ENCODE data around the gene DDHD1.
"Not testable (repeated sequence)": the region's sequence is repeated elsewhere in the genome, so short reads cannot be mapped to it uniquely, and the experiment has no call there.

Gene DDHD1

DNA sequence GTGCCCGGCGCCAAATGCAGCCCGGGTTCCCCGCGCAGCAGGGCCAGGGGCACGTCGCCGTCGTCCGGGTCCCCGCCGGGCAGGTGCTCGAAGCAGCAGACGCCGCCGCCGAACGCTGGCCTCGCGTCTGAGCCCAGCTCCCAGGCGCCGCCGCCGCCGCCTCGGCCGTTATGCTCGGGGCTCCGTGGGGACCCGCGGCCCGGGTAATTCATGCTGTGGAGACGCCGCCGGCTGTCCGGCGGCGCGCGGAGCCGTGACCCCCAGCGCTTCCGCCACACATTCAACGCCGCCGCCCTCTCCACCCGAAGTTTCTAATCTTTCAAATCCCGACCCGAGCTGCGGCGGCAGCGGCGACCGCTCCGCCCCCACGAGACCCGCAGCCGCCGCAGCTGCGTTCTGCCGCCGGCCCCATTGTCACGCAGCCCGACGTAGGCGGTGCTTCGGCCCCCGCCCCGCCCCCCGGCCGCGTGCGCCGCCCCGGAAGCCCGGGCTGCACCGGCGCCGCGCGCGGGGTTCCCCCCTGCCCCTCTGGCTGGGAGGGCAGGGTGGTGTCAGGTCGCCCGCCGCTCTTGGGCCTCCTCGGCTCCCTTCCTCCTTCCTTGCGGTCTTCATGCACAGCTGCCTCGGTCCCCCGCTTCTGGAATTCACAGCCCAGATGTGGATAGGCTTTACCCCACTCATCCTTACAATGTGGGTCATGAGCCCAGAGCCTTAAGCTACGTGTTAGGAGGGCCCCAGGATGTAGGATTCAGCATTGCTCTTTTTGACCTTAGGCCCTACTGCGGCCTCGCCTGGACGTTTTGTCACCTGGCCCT lies at the start of gene DDHD1:
Gene DDHD1, minus strand, starts transcription at position 437 of the 815 bp plus-strand sequence. Its CDS starts 225 bp downstream, at position 212.
- DNase-seq (ENCODE audit: low read depth), result peak; percentile 22

DNA sequence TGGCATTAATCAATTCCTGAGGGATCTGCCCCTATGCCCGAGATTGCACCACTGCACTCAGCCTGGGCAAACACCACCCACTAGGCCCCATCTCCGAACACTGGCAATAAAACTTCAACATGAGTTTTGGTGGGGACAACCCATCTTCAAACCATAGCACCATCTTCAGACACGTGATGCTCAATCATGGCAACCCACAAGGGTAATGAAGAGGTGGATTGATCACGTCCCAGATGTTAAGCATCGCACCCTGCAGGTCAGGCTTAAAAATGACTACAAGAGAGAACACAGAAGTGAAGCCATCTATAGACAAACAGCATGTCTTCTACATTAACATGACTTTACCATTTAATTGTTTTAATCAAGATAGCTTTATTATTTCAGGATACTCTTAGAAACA lies 42.8 kb upstream of the DDHD1 start:
- no peak for DNase-seq (ENCODE audit: low read depth)

DNA sequence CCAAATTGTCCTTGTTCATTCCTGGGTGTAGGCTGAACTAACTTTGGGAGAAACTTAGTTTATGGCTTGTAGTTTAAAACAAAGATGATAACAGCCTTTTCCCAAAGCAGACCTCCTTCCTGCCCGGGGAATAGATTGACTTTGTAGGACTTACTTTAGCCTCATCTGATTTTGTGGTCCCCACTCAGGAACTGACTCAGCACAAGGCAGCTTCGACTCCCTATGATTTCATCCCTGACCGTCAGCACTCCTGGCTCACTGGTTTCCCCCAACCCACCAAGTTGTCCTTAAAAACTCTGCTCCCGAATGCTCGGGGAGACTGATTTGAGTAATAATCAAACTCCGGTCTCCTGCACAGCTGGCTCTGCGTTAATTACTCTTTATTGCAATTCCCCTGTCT lies 40.1 kb upstream of the DDHD1 start:
- DNase-seq (ENCODE audit: low read depth), result no peak

DNA sequence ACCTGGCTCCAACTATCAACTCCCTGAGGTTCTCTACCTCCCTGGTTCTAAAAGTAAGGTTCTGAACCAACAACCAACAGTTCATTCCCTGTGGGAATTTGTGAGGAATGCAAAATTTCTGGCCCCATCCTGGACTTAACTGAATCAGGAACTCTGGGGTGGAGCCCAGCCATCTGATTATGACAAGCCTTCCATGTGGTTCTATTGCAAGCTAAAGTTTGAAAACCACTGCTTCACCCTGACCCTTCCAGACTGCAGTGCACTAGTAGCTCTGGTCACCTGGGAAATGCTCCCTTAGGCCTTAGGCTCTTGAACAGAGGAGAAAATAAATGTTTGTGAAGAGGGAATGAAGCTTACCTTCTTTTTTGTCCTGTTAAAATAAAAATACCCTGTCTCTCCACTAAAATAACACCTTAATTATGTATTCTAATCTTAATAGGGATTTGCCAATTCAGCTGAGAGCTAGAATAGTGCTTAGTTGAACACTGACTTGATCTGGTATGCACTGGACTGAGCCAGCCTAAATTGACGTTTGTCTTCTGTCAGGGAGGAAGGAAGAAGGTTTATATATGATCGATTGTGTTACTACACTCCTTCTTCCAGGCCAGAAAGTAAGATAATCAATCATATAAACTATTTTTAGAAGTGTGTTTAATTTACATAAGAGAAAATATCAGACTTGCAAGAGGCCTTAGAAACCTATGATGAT lies 39.1 kb upstream of the DDHD1 start:
- no peak for DNase-seq (ENCODE audit: low read depth)

DNA sequence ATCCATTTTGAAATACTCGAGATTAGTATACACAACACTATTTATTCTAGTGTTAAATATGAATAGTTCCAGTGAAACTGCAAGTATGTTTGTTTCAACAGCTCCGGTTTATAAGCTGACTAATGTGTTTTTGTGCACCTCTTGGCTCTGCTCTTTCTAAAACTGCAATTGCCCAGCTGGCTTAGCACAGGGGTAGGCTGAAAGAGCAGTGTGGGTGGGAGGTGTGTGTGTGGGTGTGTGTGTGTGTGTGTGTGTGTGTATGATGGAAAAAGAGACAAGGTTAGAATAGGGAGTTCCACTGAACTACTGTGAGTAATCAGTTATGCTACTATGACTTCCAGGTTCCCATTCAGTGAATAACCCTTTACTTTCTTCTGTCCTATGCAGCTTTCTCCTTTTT lies 37.8 kb upstream of the DDHD1 start:
- DNase-seq (ENCODE audit: low read depth), result no peak

DNA sequence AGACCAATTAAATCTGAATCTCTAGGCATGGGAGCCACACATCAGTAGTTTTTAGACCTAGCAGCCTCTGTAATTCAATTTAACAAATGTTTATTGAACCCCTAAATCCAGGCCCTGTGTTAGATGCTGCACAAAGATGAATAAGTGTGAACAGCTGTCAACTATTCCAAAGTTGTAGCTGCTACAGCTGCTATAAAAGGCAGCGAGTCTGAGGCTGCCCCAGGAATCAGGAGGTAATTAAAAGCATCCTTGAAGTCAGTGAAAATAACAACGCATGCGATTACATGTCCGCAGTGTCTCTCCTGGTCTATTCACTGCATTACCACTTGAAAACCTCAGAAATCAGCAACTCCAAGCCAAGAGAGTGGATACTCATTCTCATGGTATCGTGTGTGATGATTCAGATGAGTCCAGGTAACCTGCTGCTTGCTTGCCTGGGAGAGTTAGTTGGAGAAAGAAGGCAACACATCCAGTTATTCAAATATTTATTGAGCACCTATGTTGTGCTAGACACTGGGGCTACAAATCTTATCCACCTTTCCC lies 34.9 kb upstream of the DDHD1 start:
- no peak for DNase-seq (ENCODE audit: low read depth)

DNA sequence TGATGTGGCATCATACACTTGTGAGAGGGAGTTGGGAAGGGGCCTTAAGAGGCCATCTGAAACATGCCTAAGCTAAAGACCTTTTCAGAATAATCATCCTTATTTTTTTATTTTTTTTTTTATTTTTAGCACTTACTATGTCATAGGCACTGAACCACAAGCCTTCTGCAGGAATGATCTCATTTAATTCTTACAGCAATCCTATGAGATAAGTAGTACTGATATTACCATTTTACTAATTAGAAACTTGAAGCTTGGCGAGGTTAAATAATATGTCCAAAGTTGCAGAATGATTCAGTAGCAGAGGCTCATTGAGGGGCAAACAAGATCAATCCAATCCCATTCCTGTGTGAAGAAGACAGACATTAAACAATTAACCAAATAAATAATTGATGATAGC lies 33.4 kb upstream of the DDHD1 start:
- no peak for DNase-seq (ENCODE audit: low read depth)

DNA sequence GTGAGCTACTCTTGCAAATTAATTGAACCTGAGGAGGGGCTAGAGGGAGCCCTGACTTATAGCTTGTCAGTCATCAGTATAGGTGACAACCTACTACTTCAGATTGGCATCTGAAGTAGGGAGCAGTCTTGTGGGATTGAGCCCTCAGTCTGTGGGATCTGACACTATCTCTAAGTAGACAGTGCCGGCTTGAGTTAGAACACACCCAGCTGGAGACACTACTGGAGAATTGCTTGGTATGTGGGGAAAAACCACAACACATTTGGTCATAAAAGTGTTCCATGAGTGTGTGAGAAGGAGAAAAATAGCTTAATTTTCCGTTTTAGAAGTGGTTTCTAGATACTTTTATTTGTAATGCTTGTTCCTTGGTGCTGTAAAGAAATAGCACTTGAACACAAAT lies 30.5 kb upstream of the DDHD1 start:
- no peak for DNase-seq (ENCODE audit: low read depth)

DNA sequence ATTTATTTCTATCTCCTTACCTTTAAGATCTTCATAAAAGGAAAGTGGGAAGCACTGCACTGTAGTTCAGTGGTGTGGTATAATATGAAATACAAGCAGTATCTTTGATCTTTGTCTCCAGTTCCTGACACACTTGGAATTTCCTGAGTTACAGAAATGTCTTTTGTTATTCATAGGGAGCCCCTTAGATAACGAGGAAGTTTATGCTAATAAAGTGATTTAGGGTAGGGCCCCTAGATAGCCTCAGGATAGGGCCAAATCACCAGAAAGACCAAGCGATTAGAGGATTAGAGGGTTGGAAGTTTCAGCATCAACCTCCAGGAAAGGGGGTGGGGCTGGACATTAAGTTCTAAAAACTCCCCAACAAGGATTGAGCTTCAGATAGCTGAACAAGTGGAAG lies 29.9 kb upstream of the DDHD1 start:
- DNase-seq (ENCODE audit: low read depth), result no peak

DNA sequence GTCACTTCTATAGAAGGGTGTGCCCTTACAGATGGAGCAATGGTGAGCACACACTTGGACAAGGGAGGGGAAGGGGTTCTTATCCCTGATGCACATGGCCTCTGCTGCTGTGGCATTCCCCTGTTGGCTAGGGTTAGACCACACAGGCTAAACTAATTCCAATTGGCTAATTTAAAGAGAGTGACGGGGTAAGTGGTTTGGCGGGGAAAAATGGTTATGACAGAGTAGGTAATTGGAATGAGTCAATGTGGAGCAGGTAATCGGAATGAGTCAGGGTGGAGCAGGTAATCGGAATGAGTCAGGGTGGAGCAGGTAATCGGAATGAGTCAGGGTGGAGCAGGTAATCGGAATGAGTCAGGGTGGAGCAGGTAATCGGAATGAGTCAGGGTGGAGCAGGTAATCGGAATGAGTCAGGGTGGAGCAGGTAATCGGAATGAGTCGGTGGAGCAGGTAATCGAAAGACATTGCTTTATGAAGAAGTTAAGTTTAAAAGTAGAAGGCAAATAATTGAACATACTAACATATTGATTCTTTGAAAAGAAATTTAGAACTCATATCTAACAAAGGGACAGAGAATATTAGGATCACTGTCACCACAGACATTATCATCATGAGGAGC lies 28.4 kb upstream of the DDHD1 start:
- not testable (repeated sequence) for DNase-seq (ENCODE audit: low read depth)

DNA sequence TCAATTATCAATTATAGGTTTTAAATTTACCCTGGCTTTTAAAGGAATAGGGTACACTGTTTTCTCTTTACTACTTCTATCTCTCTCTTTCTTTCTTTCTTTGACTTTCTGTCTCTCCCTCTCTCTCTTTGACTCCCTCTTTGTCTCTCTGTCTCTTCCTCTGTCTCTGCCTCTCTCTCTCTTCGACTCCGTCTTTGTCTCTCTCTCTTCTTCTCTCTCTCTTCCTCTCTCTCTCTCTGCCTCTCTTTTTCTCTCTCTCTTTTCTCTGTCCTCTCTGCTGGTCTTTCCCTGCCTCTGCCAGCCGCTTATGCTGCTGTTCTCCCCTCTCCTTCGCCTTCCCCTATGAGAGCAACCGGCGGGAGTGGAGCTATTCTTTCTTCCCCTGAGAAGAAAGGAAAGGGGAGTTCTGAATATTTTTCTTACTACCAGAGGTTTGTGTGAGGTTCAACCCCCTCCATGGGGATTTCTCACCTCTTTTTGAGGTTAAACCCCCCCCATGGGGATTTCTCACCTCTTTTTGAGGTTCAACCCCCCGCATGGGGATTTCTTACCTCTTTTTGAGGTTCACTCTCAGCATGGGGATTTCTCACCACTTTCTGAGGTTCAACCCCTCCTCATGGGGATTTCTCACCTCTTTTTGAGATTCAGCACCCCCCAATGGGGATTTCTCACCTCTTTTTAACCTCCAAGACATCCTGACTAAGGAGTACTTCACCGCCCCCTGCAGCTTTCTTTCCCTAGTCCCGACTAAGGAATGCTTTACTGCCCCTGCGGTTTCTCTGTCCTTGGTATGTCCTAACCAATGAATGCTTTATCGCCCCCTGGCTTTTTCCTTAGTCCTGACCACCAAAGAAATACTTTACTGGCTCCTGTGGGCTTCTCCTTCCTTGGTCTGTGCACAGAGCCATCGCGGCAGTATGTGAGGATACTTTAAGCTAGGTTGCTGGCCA lies 27.4 kb upstream of the DDHD1 start:
- no peak for DNase-seq (ENCODE audit: low read depth)

DNA sequence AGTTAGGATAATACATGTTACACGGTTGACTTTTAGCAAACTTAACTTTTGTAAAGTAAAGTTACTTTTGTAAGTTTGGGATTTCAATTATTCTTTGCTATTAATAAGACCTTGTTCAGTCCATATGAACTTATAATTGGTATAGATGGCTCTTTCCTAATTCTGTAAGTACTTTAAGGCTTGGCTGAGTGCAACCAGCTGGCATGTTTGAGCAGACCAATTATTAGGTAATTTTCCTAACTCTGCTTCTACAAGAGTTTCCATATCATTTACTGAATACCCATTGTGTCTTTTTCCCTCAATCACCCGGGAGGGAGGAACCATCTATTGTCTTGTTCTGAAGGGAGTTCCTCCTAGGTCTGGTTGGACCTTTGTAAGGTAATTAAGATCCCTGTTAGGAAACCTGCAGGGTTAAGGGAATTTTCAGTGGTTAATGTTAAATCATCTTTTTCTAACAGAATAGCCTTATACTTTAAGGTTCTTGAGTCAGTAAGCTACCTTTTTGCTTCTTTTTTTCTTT lies 26.4 kb upstream of the DDHD1 start:
- not testable (repeated sequence) for DNase-seq (ENCODE audit: low read depth)

DNA sequence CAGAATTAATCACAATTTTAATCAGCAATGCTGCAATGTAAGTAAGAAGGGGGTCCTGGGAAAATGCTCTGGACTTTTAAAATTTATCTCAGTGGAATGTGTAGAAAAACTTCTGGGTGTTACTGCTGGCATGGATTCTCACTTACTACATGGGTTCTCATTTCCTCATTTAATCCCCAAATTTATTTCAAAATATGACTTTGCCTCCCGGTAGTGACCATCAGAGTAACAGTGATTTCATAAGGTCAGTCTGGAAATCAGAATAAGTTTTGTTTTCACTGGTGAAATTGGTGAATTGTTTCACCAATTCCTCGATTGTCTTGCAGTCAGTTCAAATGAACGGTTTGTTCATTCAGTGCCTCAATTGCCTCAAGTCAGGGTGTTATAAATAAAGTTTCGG lies 22.3 kb upstream of the DDHD1 start:
- DNase-seq (ENCODE audit: low read depth), result no peak

DNA sequence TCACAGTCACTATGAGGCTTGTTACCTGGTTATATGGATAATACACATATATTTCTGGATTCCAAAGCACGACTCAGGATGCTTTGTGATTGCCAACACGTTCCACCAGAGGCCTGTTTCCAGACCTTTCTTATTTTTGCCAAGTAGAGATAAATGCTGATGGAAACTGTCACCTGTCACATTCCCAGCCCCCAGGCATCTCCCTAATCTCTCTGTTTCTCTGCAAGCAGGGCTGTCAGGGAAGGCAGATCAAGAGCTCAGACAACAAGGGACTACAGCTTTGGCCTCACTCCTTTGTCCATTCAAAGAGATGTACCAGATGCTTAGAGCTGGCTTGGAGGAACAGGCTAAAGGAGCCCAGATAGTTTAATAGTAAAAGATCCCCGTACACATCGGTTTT lies 21.8 kb upstream of the DDHD1 start:
- DNase-seq (ENCODE audit: low read depth), result no peak

DNA sequence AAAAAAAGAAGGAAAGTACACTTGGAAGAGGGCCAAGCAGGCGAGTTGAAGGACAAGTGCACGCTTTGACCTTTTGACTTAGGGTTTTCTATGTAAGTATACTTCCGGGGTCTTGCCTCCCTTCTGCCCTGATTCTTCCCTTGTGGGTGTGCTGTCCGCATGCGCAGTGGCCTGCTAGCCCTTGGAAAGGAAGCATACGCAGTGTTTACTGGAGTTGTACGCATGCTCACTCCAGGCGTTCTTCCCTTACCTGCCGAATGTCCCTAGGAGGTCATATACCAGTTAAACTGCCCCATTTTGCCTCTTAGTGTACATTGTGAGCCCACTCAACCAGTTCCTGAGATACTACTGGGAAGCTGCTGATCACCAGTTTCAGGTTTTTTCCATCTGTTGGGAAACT lies 15.7 kb upstream of the DDHD1 start:
- no peak for DNase-seq (ENCODE audit: low read depth)

DNA sequence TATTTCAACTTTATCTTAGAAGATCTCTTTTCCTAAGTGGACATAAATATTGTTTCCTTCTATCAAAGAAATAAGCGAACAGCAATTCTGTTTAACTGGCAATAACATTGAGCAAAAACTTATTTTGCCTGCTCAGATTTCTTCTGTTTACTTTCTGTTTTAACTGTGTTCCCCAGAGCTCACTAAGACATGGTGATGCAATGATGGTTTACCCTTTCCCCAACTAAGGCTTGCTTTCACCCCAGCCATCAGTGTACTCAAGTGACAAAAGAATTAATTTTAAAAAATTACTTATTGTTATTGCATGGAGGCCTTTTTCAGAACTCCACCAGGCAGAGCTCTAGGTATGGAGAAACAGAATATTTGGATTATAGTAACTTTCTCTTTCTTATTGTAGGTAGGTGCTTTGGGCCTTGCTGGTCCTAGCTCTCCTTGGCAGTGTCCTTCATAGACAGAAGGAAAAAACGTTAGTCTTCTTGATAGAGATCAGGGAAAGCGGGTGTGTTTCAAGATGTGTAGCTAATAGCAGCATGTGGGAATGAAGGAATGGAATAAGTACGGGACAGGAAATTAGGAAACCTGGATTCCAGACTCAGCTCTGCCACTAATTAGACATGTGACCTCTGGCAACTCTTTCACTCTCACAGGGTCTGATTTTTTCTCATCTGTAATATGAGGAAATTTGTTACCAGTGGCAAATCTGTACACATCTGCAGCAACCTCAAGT lies 14.6 kb upstream of the DDHD1 start:
- DNase-seq (ENCODE audit: low read depth), result no peak

DNA sequence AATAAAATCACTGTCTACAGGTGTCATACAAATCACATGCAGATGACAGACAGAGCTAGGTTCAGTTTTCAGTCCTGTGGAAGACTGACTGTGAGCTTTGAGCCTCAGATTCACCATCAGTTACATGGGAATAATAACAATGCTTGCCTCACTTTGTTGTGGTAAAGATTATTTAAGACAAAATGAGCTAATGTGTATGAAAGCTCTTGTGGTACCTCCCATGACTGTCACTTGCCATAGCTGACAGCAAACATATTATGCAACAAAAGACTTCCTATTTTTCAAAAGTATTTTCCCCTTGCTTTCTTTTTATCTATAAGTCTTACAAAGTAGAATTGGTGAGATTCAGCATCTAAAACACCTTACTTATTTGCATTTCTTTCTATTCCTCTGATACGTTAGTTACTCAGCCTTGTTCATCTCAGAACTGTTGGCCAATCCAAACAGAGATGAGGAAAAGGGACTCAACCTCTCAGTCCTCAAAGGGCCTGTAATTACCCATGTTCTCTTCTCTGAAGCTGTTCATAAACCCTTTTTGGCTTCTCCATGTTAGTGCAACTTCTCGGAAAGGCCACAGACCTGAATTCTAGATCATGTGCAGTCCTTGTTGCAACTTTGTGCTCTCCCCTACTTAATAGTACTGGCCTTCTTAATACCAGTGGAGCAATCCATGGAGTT lies 8.8 kb upstream of the DDHD1 start:
- DNase-seq (ENCODE audit: low read depth), result no peak

DNA sequence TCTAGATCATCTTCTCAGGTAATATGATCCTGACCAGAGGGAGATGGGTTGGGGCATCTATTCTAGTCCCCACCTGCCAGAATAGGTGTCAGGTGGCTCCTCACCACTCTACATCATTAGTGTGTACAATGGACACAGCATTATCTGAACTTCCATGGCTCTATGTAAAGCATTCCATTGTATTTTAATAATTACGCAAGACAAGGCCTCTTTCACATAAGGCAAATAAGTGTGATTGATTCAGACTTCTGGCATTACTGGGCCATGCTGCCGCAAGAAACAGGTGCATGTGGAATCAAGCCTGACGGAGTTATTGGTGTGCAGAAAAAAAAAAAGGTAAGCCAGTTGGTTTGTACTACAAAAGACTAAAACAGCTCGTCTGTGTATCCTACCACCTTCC lies 3.1 kb upstream of the DDHD1 start:
- no peak for DNase-seq (ENCODE audit: low read depth)

DNA sequence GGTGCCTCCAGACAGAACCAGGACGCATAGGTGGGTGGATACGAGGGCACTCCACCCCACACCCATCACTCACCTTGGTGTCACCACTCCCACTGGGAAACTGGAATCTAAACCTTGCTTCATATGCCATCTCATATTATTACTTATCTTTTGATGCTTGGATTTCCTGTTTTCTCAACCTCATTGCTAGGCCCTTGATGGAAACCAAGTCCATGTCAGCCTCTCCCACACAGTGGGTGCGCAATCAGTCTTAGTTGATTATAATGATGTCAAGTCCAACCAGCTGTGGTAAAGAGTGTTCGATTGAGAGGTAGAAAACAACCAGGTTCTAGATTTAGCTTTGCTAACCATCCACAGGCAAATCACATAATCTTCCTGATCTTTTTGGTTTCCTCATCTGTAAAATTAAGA lies 584 bp upstream of the DDHD1 start:
- no peak for DNase-seq (ENCODE audit: low read depth)

DNA sequence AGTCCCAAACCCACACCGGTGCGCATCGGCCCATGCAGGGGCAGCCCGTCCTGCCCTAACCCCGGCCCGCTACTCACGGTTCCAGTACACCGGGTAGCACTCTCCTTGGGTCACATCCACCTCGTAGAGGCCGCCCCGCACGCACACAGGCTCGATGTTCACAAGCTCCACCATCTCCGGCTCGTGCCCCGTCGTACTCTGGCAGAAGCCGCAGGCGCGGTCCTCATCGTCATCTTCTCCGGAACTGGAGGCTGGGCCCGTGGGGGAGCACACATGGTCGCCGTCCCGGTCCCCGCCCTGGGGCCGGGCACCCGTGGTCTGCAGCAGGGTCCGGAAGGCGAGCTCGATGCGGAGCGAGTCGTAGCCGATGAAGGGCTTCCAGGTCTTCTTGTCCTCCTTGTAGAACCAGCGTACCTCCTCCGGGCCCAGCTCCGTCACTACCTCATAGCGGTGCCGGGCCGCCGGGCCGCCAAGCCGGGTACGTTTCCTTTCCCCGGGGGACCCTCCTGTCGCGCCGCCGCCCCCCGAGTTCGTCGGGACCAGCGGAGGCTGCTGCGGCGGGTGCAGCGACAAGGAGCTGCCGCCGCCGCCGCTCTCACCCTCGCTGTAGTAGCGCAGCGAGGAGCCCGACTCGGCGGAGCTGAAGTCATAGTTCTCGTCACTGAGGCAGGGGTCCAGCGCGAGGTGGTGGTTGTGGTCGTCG lies 788 bp downstream of the DDHD1 start:
- peak; percentile 22 for DNase-seq (ENCODE audit: low read depth)
